Neuron (in vitro differentiated cells): Measurements from ENCODE around the gene IRF1.

Experiments used
- H2AFZ ChIP-seq: one replicate; pipeline ENCODE4 v1.6.1; 2013; ENCODE audit warnings: low read depth, mild to moderate bottlenecking, inconsistent platforms, low read length, moderate library complexity
- H3K27me3 ChIP-seq: one replicate; pipeline ENCODE4 v1.6.1; 2013; ENCODE audit warnings: low read length; ENCODE audit not compliant: insufficient read depth
- H3K36me3 ChIP-seq: one replicate; pipeline ENCODE4 v1.6.1; 2013; ENCODE audit warnings: low read length; ENCODE audit not compliant: insufficient read depth
- H3K4me1 ChIP-seq: one replicate; pipeline ENCODE4 v1.6.1; 2013; ENCODE audit warnings: low read length; ENCODE audit not compliant: insufficient read depth
- H3K4me3 ChIP-seq: 2 replicates; pipeline ENCODE4 v1.5.1; 2013; ENCODE audit warnings: mild to moderate bottlenecking, low read length, moderate library complexity
- H3K9me3 ChIP-seq: one replicate; pipeline ENCODE4 v1.6.1; 2013; ENCODE audit warnings: low read length

The IRF1 gene

GRCh38 chr5:132510076-132510475, 19.5 kb upstream of the IRF1 start:
- Histone ChIP-seq H2AFZ (no peak overlapping the region), H3K9me3 (no peaks in the 10 kb centered on the region), H3K27me3 (peaks cover 3% of the 10 kb centered on the region), H3K4me1 (no peaks in the 10 kb centered on the region), H3K4me3 (no peak overlapping the region), H3K36me3 (no peaks in the 10 kb centered on the region)

DNA sequence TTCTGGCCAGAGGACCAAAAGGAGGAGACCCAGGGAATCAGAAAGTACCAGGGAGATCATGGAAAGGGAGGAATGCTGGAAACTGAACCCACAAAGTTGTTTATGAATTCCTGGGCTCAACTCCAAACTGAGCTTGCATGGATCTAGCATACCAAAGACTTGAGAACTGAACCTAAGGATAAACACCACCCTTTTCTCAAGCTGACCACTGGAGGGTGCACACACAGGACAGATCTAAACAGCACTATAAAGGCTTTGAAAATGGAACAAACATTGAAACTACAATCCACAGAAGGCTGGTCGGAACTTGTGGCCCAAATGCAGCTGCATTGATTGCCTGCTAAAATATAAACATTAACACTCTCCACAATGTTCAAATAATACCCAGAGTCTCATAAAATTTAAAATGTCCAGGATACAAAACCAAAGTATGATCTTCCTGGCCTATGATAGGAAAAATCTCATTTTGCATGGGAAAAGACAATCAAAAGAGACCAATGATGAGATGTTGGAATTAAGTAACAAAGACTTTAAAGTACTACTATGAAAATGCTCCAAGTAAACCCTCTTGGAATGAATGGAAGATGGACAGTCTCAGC, 15.6 kb upstream of the IRF1 start:
- Histone ChIP-seq H3K4me3 (no peak overlapping the region), H2AFZ (no peak overlapping the region)

GRCh38 chr5:132505641-132506040, 15.1 kb upstream of the IRF1 start:
- H3K36me3 ChIP-seq: no peaks in the 10 kb centered on the region
- peaks cover 5% of the 10 kb centered on the region for H3K27me3 ChIP-seq
- no peak overlapping the region for H2AFZ ChIP-seq
- no peaks in the 10 kb centered on the region for H3K4me1 ChIP-seq
- no peaks in the 10 kb centered on the region for H3K9me3 ChIP-seq
- no peak overlapping the region for H3K4me3 ChIP-seq

More for the DNA sequence above, 15.6 kb upstream of the IRF1 start:
- Histone ChIP-seq H3K9me3 (no peaks in the 10 kb centered on the region), H3K36me3 (no peaks in the 10 kb centered on the region), H3K27me3 (peaks cover 5% of the 10 kb centered on the region), H3K4me1 (no peaks in the 10 kb centered on the region)

GRCh38 chr5:132504746-132505145, 14.2 kb upstream of the IRF1 start:
- no peaks in the 10 kb centered on the region for H3K9me3 ChIP-seq
- no peaks in the 10 kb centered on the region for H3K4me1 ChIP-seq
- no peaks in the 10 kb centered on the region for H3K36me3 ChIP-seq
- no peak overlapping the region for H2AFZ ChIP-seq
- H3K27me3 ChIP-seq: peaks cover 5% of the 10 kb centered on the region
- no peak overlapping the region for H3K4me3 ChIP-seq

DNA sequence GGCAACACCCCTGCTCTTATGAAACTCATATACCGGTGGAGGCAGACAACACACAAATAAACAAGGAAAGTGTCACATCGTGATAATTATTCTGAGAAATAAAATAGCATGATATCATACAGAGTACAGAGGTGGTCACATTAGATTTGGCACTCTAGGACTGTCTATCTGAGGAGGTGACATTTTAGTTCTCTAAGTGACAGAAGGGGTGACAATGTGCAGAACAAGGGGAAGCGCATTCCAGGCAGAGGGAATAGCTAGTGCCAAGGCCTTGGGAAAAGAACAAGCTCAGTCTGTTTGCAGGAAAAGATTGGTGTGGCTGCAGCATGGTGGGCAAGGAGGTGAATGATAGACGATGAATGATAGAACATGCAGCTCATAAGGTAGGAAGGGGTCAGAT, 12.7 kb upstream of the IRF1 start:
- Histone ChIP-seq H3K9me3 (no peaks in the 10 kb centered on the region), H3K4me1 (no peaks in the 10 kb centered on the region), H3K27me3 (peaks cover 5% of the 10 kb centered on the region), H3K4me3 (no peak overlapping the region), H3K36me3 (no peaks in the 10 kb centered on the region), H2AFZ (no peak overlapping the region)

- no peaks in the 10 kb centered on the region for H3K4me1 ChIP-seq
- no peak overlapping the region for H2AFZ ChIP-seq
- H3K27me3 ChIP-seq: peaks cover 13% of the 10 kb centered on the region
- no peaks in the 10 kb centered on the region for H3K36me3 ChIP-seq
- H3K9me3 ChIP-seq: no peaks in the 10 kb centered on the region
- H3K4me3 ChIP-seq: no peak overlapping the region
These were observed 11.7 kb upstream of the IRF1 start for GRCh38 chr5:132501961-132502931.

- Histone ChIP-seq H3K9me3 (no peaks in the 10 kb centered on the region), H3K36me3 (no peaks in the 10 kb centered on the region), H3K4me1 (peaks cover under 1% of the 10 kb centered on the region), H3K27me3 (peaks cover 13% of the 10 kb centered on the region), H2AFZ (no peak overlapping the region), H3K4me3 (no peak overlapping the region)
These were observed 11.0 kb upstream of the IRF1 start for GRCh38 chr5:132501629-132501956.

GRCh38 chr5:132500931-132501628, 10.5 kb upstream of the IRF1 start:
- H3K27me3 ChIP-seq: peaks cover 13% of the 10 kb centered on the region
- no peak overlapping the region for H3K4me3 ChIP-seq
- H2AFZ ChIP-seq: no peak overlapping the region
- no peaks in the 10 kb centered on the region for H3K9me3 ChIP-seq
- H3K36me3 ChIP-seq: no peaks in the 10 kb centered on the region
- H3K4me1 ChIP-seq: peaks cover 5% of the 10 kb centered on the region

DNA sequence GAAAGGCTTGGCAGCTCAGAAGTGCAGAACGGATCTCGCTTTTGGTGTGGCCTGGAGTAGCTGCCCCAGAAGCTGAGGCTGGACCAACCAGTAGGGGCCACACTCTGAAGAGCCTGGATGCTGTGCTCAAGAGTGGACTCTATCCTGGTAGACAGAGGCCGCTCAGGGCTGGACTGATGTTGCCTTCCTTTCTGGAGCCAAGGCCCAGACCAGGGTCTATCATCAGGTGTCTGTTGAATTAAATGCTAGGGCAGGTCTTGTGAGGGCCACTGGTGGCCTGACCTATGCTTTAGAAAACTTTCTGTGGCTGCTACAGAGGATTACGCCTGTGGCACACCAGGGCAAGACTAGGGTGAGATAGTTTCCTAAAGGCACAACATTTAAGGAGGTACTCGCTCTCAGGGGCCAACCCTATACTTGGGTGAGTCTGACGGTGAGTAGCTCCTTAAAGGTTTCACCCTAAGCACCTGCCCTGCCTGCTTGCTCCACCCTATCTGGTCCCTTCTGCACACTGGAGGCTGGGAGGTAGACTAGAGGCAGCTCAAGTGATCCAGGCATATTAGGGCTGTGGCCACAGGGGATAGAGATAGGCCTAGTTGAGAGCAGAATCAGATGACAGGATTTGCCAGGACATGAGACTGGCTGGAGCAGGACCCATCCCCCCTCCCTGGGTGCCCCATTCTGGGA, 9.8 kb upstream of the IRF1 start:
- H3K9me3 ChIP-seq: no peaks in the 10 kb centered on the region
- no peak overlapping the region for H3K4me3 ChIP-seq
- no peaks in the 10 kb centered on the region for H3K36me3 ChIP-seq
- H2AFZ ChIP-seq: no peak overlapping the region
- peaks cover 13% of the 10 kb centered on the region for H3K27me3 ChIP-seq
- H3K4me1 ChIP-seq: peaks cover 8% of the 10 kb centered on the region

GRCh38 chr5:132499440-132500243, 9.1 kb upstream of the IRF1 start:
- no peak overlapping the region for H2AFZ ChIP-seq
- peaks cover 10% of the 10 kb centered on the region for H3K27me3 ChIP-seq
- no peak overlapping the region for H3K4me3 ChIP-seq
- no peaks in the 10 kb centered on the region for H3K9me3 ChIP-seq
- peaks cover 12% of the 10 kb centered on the region for H3K4me1 ChIP-seq
- no peaks in the 10 kb centered on the region for H3K36me3 ChIP-seq

DNA sequence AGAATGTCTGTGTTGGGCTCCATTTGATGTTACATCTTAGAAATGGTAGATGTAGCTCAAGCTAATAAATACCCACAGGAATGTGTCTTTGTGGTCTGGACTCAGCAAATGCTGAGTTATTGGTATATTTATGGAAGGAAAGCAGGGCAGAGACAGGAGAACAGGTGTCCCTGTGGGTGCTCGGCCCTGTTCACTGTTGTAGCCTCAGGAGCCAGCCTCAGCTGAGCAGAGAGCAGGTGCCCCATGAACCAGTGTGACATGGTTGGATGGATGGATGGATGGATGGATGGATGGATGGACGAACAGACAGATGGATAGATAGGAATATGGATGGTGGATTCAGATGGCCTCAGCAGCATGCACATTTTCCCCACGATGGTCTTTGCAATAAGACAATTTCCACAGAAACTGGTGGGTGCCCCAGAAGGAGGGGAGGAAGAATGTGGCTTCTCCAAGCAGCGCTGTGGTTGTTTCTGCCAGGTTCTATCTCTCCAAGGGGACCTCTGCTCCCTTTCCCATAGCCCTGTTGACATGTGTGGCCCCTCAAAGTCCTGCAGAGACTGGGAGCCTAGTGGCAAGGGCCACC, 8.2 kb upstream of the IRF1 start:
- no peak overlapping the region for H3K4me3 ChIP-seq
- H3K4me1 ChIP-seq: peaks cover 12% of the 10 kb centered on the region
- H3K36me3 ChIP-seq: no peaks in the 10 kb centered on the region
- no peak overlapping the region for H2AFZ ChIP-seq
- no peaks in the 10 kb centered on the region for H3K9me3 ChIP-seq
- H3K27me3 ChIP-seq: peaks cover 10% of the 10 kb centered on the region

DNA sequence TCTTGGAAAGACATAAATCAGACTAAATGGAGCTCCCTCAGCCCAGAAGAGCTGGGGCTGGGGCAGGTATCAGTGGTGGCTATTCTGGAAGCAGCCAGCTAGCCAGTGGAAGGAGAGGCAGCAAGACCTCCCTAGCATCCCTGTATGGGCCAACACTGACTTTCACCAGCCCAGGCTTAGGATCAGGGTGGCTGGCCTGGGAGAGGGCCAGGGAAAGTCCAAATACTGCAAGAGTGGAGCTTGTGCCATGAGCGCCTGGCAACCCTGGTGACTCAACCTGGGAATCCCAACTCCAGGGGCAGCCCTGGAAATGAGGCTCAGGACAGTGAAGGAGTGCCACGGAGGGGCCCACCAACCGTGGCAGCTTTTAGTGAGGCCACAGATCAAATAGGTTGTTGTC, 7.6 kb upstream of the IRF1 start:
- Histone ChIP-seq H3K4me3 (no peak overlapping the region), H2AFZ (no peak overlapping the region), H3K9me3 (no peaks in the 10 kb centered on the region), H3K27me3 (peaks cover 8% of the 10 kb centered on the region), H3K4me1 (peaks cover 12% of the 10 kb centered on the region), H3K36me3 (no peaks in the 10 kb centered on the region)
